ENCODE measurements around the gene FKBP4.
"Not testable (repeated sequence)": the region's sequence is repeated elsewhere in the genome, so short reads cannot be mapped to it uniquely, and the experiment has no call there.

Gene FKBP4, protein sequence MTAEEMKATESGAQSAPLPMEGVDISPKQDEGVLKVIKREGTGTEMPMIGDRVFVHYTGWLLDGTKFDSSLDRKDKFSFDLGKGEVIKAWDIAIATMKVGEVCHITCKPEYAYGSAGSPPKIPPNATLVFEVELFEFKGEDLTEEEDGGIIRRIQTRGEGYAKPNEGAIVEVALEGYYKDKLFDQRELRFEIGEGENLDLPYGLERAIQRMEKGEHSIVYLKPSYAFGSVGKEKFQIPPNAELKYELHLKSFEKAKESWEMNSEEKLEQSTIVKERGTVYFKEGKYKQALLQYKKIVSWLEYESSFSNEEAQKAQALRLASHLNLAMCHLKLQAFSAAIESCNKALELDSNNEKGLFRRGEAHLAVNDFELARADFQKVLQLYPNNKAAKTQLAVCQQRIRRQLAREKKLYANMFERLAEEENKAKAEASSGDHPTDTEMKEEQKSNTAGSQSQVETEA

DNA sequence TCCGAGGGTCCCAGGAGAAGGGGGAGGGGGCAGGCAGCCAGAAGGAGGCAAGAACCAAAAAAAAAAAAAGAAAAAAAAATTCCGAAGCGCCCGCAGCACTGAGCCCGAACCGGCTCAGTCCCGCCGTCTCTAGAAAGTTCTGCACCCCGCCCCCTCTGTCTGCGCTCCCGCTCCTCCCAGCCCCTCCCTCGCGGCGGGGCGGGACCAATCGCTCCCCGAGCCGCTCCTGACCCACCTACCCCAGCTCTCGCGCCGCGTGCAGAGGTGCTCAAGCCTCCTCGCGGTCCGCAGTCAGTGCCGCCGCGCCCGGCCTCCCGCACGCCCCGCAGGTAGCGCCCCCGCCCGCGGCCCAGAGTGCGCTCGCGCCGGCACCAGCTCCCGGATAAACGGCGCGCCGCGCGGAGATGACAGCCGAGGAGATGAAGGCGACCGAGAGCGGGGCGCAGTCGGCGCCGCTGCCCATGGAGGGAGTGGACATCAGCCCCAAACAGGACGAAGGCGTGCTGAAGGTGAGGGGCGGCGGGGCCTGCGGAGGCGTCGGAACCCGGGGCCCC, at the start of gene FKBP4:
TSS of gene FKBP4 (plus strand) at position 235 of the 554 bp plus-strand sequence. CDS start at position 405, 170 bp downstream.
- peak; percentile 87 for DNase-seq (ENCODE audit: low spot score)

DNA sequence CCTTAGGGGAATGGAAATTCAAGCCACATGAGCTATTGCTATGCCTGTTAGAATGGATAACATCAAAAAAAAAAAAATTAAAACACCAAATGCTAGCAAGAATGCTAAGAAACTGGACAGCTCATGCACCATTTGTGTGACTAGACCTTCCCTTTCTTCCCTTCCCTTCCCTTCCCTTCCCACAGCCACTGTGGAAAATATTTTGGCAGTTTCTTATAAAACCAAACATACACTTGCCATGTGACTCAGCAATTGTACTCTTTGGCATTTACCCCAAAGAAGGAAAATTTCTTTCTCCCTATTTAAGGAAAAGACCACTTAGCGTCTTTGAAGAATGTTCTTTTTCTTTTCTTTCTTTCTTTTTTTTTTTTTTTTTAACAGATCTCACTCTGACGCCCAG, 49.1 kb upstream of the FKBP4 start:
- DNase-seq (ENCODE audit: low spot score) = no peak

DNA sequence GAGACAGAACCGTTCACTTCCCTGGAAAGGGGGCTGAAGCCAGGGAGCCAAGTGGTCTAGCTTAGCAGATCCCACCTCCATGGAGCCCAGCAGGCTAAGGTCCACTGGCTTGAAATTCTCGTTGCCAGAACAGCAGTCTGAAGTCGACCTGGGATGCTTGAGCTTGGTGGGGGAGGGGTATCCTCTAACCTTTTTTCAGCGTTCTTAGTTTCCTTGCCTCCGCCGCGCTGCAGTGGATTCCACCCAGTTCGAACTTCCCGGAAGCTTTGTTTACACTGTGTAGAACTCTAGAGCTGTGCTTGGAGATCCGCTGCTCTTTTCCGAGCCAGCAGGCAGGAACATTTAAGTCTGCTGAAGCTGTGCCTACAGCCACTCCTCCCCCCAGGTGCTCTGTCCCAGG, 45.2 kb upstream of the FKBP4 start:
- no peak for DNase-seq (ENCODE audit: low spot score)

DNA sequence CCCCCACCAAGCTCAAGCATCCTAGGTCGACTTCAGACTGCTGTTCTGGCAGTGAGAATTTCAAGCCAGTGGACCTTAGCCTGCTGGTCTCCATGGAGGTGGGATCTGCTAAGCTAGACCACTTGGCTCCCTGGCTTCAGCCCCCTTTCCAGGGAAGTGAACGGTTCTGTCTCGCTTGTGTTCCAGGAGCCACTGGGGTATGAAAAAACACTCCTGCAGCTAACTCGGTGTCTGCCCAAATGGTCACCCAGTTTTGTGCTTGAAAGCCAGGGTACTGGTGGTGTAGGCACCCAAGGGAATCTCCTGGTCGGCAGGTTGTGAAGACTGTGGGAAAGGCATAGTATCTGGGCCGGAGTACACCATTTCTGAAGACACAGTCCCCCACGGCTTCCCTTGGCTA, 44.6 kb upstream of the FKBP4 start:
- no peak for DNase-seq (ENCODE audit: low spot score)

DNA sequence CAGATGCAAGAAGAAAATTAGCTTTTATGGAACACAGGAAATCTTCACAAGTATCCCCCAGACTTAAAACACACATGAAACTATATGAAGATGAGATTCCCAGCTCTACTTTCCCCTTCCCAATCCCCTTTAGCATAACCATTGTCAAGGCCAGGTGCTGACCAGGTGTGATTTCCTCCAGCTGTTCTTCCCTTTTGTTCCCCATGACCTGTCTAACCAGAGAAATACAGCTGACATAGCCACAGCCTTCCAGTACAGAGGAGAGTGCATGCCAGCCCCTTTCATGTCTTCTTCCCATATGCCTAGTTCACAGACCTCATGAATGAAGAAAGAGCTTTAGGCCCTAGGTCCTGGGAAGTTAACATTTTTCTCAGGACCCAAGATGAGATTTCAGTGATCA, 43.5 kb upstream of the FKBP4 start:
- DNase-seq (ENCODE audit: low spot score) = no peak

DNA sequence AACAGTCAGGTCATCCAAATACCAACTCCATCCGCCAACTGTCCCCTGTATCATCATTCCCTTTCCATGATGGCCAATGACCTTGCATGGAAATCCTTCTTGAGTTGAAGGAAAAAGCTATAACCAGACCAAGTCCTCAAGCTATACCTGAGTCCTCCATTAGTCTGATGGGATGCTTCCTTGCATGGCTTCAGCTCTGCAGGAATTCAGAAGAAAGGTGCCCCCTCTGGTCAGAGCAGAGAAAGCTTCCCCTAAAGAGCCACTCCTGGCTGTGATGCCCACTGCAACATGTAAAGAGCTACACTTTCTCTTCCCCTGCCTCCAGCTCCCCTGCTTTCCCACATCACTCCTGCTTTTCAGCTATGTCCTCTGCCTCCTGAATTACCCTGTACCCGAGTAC, 43.1 kb upstream of the FKBP4 start:
- DNase-seq (ENCODE audit: low spot score) = no peak

DNA sequence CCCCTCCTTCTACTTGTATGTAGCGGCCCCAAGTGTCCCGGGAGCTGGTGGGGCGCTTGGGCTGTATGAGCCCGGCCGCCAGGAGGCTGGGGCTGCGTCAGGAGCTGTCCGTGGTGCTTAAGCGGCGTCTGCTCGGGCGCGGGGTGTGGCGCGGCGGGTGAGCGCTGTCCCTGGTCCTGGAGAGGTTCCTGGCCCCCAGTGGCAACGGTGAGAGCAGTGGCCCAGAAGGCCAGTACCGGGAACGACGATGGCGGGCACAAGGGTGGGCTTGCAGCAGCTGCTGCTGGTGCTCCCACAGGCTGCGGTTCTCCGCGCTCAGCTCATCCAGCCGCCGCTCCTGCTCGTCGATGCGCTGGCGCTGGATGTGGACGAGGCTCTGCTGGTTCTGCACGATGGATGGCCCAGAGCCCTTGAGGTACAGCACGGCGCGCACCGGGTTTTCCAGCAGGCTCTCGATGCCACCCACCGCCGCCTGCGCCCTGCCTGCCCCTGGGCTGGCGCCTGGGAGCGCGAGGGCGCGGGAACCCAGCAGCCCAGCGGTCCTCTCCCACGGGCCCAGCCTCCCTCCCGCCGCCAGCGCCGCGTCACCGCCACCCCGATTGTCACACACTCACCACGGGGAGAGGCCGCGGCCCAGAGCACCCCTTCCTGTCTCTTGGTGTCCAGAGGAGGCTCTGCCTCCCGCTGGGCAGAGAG, 41.9 kb upstream of the FKBP4 start:
- peak; percentile 67 for DNase-seq (ENCODE audit: low spot score)

DNA sequence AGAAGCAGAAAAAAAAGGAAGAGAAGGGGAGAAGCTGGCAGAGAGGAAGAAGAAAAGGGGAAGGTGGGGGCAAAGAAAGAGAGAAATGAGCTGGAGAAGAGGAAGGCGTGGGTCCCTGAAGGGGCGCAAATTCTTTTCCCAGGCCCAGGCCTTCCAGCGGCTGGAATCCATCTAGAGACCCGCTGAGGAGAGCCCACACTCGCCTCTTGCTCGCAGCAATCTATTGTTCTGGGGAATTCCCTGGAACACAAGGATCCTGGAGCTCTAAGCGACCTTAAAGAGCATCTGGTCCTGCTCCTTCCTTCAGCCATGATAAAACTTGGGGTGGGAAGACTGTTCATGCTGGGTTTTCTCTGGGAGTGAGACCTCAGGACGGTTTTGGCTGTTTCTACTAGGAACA, 41.2 kb upstream of the FKBP4 start:
- no peak for DNase-seq (ENCODE audit: low spot score)

DNA sequence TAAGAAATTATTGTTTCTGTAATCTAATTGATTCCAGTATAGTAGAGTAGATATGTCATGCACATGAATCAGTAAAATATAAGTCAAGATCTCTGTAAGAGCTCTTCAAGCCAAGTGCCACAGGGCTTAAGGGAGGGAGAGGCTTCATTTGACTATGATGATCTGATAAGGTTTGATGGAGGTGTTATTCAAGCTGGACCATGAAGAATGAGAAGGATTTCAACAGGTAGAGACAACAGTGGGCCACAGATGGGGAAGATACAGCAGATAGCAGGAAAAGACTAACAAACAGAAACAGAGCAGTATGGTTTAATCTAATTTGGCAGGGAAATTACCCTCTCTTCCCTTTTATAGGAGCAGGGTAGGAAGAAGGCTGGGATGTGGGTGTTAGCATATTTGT, 40.6 kb upstream of the FKBP4 start:
- DNase-seq (ENCODE audit: low spot score) = no peak

DNA sequence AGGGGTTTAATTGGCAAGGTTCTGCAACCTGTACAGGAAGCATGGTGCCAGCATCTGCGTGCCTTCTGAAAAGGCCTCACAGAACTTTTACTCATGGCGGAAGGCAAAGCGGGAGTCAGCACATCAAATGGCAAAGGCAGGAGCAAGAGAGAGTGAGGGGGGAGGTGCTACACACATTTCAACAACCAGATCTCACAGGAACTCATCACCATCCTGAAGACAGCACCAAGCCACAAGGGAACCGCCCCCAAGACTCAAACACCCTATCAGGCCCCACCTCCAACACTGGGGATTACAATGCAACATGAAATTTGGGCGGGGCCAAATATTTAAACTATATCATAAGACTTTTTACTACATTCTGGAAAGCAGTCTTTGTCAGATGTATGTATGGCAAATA, 38.0 kb upstream of the FKBP4 start:
- DNase-seq (ENCODE audit: low spot score) = no peak

DNA sequence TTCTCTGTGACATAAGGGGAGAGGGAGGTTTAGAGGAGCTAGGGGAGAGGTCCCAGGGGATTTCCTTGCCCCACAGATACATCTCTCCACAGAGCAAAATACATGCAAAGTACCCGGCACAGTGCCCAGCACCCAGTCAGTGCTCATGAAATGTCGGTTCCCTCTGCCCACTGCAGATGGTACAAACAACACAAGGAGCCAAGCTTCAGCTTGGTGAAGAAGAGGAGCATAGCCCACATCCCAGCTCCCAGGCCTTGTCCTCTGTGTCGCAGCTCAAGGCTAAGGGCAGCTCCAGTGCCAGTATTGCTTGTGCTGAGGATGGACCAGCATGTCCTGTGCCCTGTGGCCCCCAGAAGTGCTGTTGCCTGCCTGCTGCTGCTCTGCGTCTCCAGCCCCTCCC, 35.0 kb upstream of the FKBP4 start:
- DNase-seq (ENCODE audit: low spot score) = no peak

DNA sequence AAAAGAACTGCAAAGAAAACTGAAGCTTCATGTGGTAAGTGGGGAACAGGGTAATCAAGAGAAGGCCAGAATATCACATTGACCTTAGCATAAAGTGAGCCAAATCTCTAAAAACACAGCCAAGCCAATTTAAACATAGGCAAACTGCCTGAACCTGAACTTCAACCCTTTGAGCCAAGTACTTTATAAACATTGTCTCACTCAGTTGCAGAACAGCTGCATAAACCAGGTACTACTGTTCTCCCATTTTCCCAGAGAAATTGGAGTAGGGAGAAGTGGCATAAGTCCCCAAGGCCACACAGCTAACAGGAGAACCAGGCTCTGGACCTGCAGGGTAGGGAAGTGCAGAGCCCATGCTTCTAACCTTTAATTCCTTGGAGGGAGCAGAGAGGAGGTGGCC, 30.4 kb upstream of the FKBP4 start:
- DNase-seq (ENCODE audit: low spot score) = no peak

DNA sequence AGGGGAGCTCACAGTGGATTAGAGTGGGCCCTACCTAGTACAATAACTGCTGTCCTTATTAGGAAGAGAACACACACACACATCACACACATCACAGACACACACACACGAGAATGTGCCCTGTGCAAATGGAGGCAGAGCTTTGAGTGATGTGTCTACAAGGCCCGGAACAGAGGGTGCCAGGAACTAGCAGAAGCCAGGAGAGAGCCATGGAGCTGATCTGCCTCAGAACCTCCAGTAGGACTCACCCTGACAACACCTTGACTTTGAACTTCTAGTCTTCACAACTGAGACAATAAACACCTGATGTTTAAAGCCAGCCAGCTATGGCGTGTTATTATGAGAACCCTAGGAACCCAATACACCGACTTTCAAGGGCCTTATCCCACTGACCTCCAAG, 29.7 kb upstream of the FKBP4 start:
- no peak for DNase-seq (ENCODE audit: low spot score)

DNA sequence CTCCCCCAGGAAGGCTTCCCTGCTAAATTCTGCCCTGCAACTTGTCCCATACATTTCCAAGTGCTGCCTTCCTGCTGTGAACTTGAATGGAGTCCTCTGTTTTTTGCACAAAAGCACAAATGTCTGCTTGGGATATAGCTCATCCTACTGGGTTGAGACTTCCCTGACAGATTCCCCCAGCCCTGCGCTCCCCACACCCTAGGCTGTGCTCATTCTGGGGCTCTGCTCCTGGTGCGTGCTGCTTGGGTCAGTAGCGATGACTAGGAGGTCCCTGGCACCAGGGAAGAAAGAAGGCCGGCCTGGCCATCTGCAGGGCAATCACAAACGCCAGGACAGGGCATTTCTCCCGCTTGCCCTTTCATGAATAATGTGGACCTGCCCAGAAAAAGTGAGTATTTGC, 29.2 kb upstream of the FKBP4 start:
- no peak for DNase-seq (ENCODE audit: low spot score)

DNA sequence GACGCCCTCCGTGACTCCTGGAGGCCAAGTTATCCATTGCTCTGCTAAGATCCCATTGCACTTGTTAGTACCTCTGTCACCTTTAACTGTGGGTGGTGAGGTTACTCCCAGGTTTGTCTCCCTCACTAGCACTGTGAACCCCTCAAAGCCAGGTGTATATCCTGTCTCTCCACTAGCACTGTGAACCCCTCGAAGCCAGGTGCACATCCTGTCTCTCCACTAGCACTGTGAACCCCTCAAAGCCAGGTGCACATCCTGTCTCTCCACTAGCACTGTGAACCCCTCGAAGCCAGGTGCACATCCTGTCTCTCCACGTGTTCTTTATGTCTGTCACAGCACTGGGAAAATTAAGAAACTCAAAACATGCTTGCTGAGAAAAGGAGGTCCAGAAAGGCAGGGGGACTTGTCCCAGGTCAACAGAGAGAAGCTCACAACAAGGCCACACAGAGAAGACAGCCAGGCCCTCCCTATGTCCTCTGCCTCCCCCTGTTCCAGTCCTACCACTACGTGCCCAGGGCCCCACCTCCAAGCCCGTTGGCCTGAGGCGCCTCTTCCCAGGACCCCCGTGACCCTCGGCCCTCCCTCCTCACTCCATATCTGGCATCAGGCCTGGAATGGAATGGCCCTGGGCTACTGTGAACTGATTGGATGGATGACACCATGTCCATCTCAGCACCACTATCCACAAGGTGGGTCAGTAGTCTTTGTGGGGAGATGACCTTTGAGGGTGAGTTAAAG, 26.4 kb upstream of the FKBP4 start:
- DNase-seq (ENCODE audit: low spot score) = no peak

DNA sequence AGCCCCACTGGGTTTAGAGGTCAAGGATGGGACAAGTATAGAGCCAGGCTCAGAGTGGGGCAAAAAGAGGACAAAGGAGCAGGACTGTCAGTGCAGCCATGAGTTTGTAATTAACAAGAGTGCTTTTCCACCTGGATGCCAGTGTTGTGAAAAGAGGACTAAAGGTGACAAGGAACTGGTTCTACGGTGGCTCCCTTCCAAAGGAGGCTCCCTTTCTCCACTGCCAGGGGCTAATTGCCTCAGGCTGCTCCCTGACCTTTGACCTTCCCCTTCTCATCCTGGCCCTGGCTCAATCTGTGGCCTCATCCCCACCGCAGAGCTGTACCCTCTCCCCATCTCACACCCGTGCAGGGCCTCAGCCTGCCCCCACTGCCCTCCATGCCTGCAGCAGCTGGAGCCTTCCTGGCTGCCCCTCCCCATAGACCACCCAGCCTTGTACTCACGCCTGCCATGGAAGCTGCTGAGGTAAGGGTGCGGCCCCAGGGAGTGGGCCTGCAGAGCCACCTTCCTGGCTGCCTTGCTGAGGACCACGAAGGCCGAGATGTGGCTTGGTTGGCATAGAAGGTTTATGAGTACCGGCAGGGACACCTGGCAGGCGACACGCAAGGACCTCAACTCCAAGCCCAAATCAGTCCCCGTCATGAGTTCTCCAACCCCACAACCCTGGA, 24.8 kb upstream of the FKBP4 start:
- no peak for DNase-seq (ENCODE audit: low spot score)

DNA sequence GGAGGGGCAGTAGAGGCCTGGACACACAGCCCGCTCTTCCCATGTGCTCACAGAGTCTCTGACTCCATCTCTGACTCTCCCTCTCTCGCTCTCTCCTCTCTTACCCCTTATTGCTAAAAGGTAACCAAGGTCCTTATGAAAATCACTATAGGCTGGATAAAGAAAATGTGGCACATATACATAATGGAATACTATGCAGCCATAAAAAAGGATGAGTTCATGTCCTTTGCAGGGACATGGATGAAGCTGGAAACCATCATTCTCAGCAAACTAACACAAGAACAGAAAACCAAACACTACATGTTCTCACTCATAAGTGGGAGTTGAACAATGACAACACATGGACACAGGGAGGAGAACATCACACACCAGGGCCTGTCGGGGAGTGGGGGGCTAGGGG, 24.2 kb upstream of the FKBP4 start:
- DNase-seq (ENCODE audit: low spot score) = not testable (repeated sequence)

DNA sequence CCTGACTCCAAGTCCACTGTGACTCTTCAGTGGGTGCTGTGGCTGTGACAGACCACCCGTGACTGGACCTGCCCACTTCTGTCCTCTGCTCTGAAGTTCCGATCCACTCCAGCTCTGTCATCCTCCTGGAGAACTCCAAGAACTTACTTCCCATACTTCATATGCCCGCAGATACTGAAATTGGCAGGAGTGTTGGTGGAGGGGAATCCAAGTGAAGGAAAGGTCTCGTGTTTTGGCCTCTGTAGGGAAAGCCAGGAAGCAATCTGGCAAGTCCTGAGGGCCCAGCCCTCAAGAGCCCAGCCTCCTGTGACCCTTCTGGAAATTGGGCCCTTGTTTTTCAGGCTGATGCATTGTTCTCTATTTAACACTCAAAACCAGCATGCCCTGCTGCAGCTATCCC, 22.4 kb upstream of the FKBP4 start:
- DNase-seq (ENCODE audit: low spot score) = no peak

DNA sequence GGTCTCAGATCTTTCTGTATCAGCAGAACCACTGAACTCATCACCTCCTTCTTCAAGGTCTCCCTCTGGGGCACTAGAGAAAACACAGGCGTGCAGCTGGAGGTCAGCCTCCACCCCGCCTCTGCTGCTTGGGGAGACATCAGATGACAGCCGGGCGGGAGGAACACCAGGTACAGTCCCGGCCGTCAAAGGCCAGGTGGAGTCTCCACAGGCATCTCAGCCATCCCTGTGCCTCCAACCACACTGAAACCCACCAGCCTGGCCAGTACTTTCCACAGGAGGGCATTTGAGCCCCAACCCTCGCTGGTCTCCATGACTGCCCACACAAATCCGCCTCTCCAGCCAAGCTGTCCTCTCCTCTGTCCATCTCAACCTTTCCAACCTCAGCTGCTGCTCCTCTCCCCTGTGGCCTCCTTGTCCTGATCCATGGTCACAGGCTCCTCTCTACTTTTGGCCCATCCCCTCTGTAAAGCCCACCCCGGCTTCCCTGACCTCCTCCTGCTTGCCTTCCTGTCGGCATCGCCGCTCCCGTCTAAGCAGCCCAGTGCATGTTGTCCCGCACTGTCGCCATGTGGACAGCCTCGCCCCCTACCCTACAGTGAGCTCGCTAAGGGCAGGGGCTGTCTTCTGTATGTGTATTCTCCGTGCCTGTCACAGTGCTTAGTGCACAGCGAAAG, 21.4 kb upstream of the FKBP4 start:
- no peak for DNase-seq (ENCODE audit: low spot score)

DNA sequence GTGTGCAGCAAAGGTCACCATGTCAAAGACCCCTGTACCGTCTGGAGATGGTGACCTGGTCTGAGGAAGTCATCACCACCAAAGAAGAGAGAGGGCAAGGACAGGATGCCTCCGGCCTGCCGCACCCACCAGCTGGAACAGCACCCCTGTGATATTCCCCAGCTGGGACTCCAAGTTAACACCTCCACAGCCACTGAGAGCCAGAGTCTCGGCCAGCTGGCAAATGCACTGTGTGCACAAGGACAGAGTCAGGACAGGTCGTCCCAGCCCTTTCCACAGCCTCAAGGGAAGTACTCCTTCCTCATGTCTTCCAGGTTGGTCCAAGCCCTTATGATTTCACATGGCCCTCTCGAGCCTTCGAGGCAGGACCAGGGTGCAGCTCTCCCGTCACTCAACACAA, 19.3 kb upstream of the FKBP4 start:
- no peak for DNase-seq (ENCODE audit: low spot score)

DNA sequence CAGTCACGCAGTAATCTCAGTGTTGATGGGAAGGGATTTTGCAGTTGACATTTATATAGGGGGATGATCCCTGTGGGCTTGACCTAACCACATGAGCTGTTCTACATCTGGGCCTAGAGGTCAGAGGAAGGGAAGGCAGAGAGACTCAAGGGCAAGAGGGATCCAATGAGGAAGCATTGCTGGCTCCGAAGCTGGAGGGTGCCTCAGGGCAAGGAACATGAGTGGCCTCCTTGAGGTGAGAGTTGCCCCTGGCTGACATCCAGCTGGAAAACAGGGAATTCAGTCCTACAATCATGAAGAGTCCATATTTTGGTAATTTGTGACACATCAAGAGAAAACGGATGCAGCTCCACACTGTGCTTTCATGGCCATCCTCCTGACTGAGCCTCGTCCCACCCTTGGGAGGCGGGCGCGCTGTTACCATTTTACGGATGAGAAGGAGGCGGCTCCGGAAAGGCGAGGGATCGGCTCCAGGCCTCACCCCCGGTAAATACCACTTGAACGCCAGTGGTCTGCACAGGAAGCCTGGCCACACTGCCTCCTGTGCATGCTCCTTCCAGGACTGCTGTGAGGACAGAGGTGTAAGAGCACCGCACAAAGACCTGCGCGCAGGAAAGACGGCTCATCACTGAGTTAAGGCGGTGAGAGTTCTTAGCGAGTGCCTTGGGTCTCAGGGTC, 18.5 kb upstream of the FKBP4 start:
- no peak for DNase-seq (ENCODE audit: low spot score)

All from CD4-positive, alpha-beta T cell treated with Interleukin-2 at 100 ng/mL for 4 hours (primary cell).